Immature natural killer cell (primary cell): ENCODE data around the gene TMEM273. TPM values are rescaled to one million over a fixed set of nuclear protein-coding genes. Genes with fewer than 3 reads are reported as not detected.
A peak's percentile ranks its signal among the peaks of the same experiment; 100 is the strongest.

Source experiments
- DNase-seq, 3 donors: peaks; one replicate each; pipeline ENCODE4 v3.0.0; 2022; ENCODE audit warnings: mixed read lengths in 1 of 3
- H3K27ac Mint-ChIP-seq, 6 donors: one replicate each; pipeline ENCODE4 v1.8.0; 2020; ENCODE audit warnings: mixed read lengths in 6 of 6, mild to moderate bottlenecking in 5 of 6, inconsistent platforms in 4 of 6, moderate library complexity in 3 of 6
- H3K27me3 Mint-ChIP-seq, 3 donors: one replicate each; pipeline ENCODE4 v1.8.0; 2020 to 2021; ENCODE audit warnings: low read depth in 3 of 3, mild to moderate bottlenecking in 3 of 3, mixed read lengths in 3 of 3, moderate library complexity in 3 of 3, inconsistent platforms in 1 of 3
- H3K36me3 Mint-ChIP-seq, 3 donors: one replicate each; pipeline ENCODE4 v1.8.0; 2020; ENCODE audit warnings: mixed read lengths in 3 of 3, inconsistent platforms in 2 of 3, mild to moderate bottlenecking in 2 of 3
- H3K4me1 Mint-ChIP-seq, 2 donors: one replicate each; pipeline ENCODE4 v1.8.0; 2020; ENCODE audit warnings: inconsistent platforms in 2 of 2, mild to moderate bottlenecking in 2 of 2, mixed read lengths in 2 of 2, moderate library complexity in 1 of 2
- H3K4me3 Mint-ChIP-seq, 5 donors: one replicate each; pipeline ENCODE4 v1.8.0; 2020; ENCODE audit warnings: mild to moderate bottlenecking in 5 of 5, mixed read lengths in 5 of 5, inconsistent platforms in 3 of 5, moderate library complexity in 3 of 5
- H3K9me3 Mint-ChIP-seq, 6 donors: one replicate each; pipeline ENCODE4 v1.8.0; 2020; ENCODE audit warnings: mild to moderate bottlenecking in 6 of 6, mixed read lengths in 6 of 6, inconsistent platforms in 4 of 6, moderate library complexity in 3 of 6
- polyA plus RNA-seq, 3 donors: library from polyadenylated mRNA; unstranded; fragments of 300-500 nt; fragmentation: Illumina TruSeq; gene quantifications; one replicate each; pipeline ENCODE4 v1.2.3, GENCODE V29; 2021

Gene TMEM273
- polyA plus RNA-seq, 3 donors from 2014 or later: 23.4 to 114 (median 47.0) TPM

- Mint-ChIP-seq H3K27ac (peak overlapping the region in 5 of 6 donors; percentile 36 to 77 (median 56)), H3K36me3 (no peaks in the 10 kb centered on the region), H3K4me1 (peaks cover 32 to 36% of the 10 kb centered on the region in 2 donors), H3K27me3 (peaks cover 0 to 3% (median 2%) of the 10 kb centered on the region in 3 donors), H3K9me3 (peaks cover 0 to 2% (median 0%) of the 10 kb centered on the region in 6 donors), H3K4me3 (peak overlapping the region in 4 of 5 donors; percentile 28 to 47 (median 44))
- DNase-seq: no peak
Observed at GRCh38 chr10:49134327-49134726, 53.9 kb downstream of the TMEM273 start.

- H3K27ac Mint-ChIP-seq: peak within 1 kb of the TSS in 5 of 6 donors; percentile 36 to 77 (median 56)
- no peak for DNase-seq
- H3K36me3 Mint-ChIP-seq: no peaks in the 10 kb centered on the region
- H3K27me3 Mint-ChIP-seq: peaks cover 0 to 3% (median 2%) of the 10 kb centered on the region in 3 donors
- H3K9me3 Mint-ChIP-seq: peaks cover 0 to 6% (median 0%) of the 10 kb centered on the region in 6 donors
- H3K4me1 Mint-ChIP-seq: peaks cover 32 to 36% of the 10 kb centered on the region in 2 donors
- H3K4me3 Mint-ChIP-seq: peak within 1 kb of the TSS; percentile 28 to 47 (median 43)
Observed at GRCh38 chr10:49133706-49134248, 54.4 kb downstream of the TMEM273 start, which contains the start of gene FAM170B. Gene FAM170B, minus strand, starts transcription at chr10:49134021. Its CDS starts 103 bp downstream, at chr10:49133918.

- H3K36me3 Mint-ChIP-seq: no peaks in the 10 kb centered on the region
- peaks cover 32 to 34% of the 10 kb centered on the region in 2 donors for H3K4me1 Mint-ChIP-seq
- H3K27ac Mint-ChIP-seq: no peak overlapping the region
- DNase-seq: no peak
- no peak overlapping the region for H3K4me3 Mint-ChIP-seq
- peaks cover 1 to 7% (median 7%) of the 10 kb centered on the region in 3 donors for H3K27me3 Mint-ChIP-seq
- peaks cover 0 to 8% (median 0%) of the 10 kb centered on the region in 6 donors for H3K9me3 Mint-ChIP-seq
Observed at GRCh38 chr10:49132362-49132737, 55.8 kb downstream of the TMEM273 start.

GRCh38 chr10:49131507-49132361, 56.5 kb downstream of the TMEM273 start:
- no peaks in the 10 kb centered on the region for H3K36me3 Mint-ChIP-seq
- DNase-seq: no peak
- H3K4me1 Mint-ChIP-seq: peaks cover 27 to 28% of the 10 kb centered on the region in 2 donors
- H3K9me3 Mint-ChIP-seq: peaks cover 0 to 8% (median 0%) of the 10 kb centered on the region in 6 donors
- no peak overlapping the region for H3K27ac Mint-ChIP-seq
- H3K27me3 Mint-ChIP-seq: peaks cover 1 to 7% (median 7%) of the 10 kb centered on the region in 3 donors
- H3K4me3 Mint-ChIP-seq: no peak overlapping the region

- no peaks in the 10 kb centered on the region for H3K36me3 Mint-ChIP-seq
Observed at GRCh38 chr10:49129376-49129775, 58.8 kb downstream of the TMEM273 start.

GRCh38 chr10:49128854-49129253, 59.3 kb downstream of the TMEM273 start:
- no peak for DNase-seq
- Mint-ChIP-seq H3K27ac (no peak overlapping the region), H3K27me3 (peaks cover 1 to 7% (median 5%) of the 10 kb centered on the region in 3 donors), H3K36me3 (no peaks in the 10 kb centered on the region), H3K4me1 (peaks cover 0 to under 1% of the 10 kb centered on the region in 2 donors), H3K9me3 (peaks cover 0 to 8% (median 0%) of the 10 kb centered on the region in 6 donors), H3K4me3 (no peak overlapping the region)

More at GRCh38 chr10:49129376-49129775, 58.8 kb downstream of the TMEM273 start:
- no peak for DNase-seq
- peaks cover 0 to 8% (median 0%) of the 10 kb centered on the region in 6 donors for H3K9me3 Mint-ChIP-seq
- no peak overlapping the region for H3K4me3 Mint-ChIP-seq
- H3K4me1 Mint-ChIP-seq: peaks cover 4 to 6% of the 10 kb centered on the region in 2 donors
- H3K27me3 Mint-ChIP-seq: peaks cover 1 to 7% (median 5%) of the 10 kb centered on the region in 3 donors
- H3K27ac Mint-ChIP-seq: no peak overlapping the region

GRCh38 chr10:49123981-49124950, 63.9 kb downstream of the TMEM273 start:
- no peak overlapping the region for H3K4me3 Mint-ChIP-seq

GRCh38 chr10:49120911-49121310, 67.3 kb downstream of the TMEM273 start:
- Mint-ChIP-seq H3K9me3 (no peaks in the 10 kb centered on the region), H3K4me1 (peaks cover 0 to 1% of the 10 kb centered on the region in 2 donors), H3K27ac (no peak overlapping the region), H3K27me3 (peaks cover 4 to 14% (median 9%) of the 10 kb centered on the region in 3 donors), H3K36me3 (no peaks in the 10 kb centered on the region), H3K4me3 (no peak overlapping the region)
- DNase-seq: no peak

More at GRCh38 chr10:49123981-49124950, 63.9 kb downstream of the TMEM273 start:
- Mint-ChIP-seq H3K36me3 (no peaks in the 10 kb centered on the region), H3K27me3 (peaks cover 6 to 9% (median 7%) of the 10 kb centered on the region in 3 donors), H3K9me3 (peaks cover 0 to 6% (median 0%) of the 10 kb centered on the region in 6 donors), H3K4me1 (no peaks in the 10 kb centered on the region), H3K27ac (no peak overlapping the region)
- no peak for DNase-seq

GRCh38 chr10:49119746-49120145, 68.4 kb downstream of the TMEM273 start:
- Mint-ChIP-seq H3K27me3 (peaks cover 4 to 15% (median 9%) of the 10 kb centered on the region in 3 donors), H3K27ac (no peak overlapping the region), H3K36me3 (no peaks in the 10 kb centered on the region), H3K4me3 (no peak overlapping the region), H3K9me3 (no peaks in the 10 kb centered on the region), H3K4me1 (peaks cover 2 to 3% of the 10 kb centered on the region in 2 donors)
- DNase-seq: no peak

GRCh38 chr10:49118430-49119074, 69.6 kb downstream of the TMEM273 start:
- H3K4me3 Mint-ChIP-seq: no peak overlapping the region
- no peaks in the 10 kb centered on the region for H3K9me3 Mint-ChIP-seq
- H3K27ac Mint-ChIP-seq: no peak overlapping the region
- H3K27me3 Mint-ChIP-seq: peaks cover 4 to 14% (median 12%) of the 10 kb centered on the region in 3 donors
- H3K4me1 Mint-ChIP-seq: peaks cover 4 to 8% of the 10 kb centered on the region in 2 donors
- no peaks in the 10 kb centered on the region for H3K36me3 Mint-ChIP-seq
- DNase-seq: no peak

GRCh38 chr10:49117376-49118070, 70.7 kb downstream of the TMEM273 start:
- no peak overlapping the region for H3K27ac Mint-ChIP-seq
- H3K9me3 Mint-ChIP-seq: no peaks in the 10 kb centered on the region
- DNase-seq: no peak
- peaks cover 0 to 14% (median 12%) of the 10 kb centered on the region in 3 donors for H3K27me3 Mint-ChIP-seq
- no peaks in the 10 kb centered on the region for H3K36me3 Mint-ChIP-seq
- no peak overlapping the region for H3K4me3 Mint-ChIP-seq
- H3K4me1 Mint-ChIP-seq: peaks cover 4 to 8% of the 10 kb centered on the region in 2 donors
